Stimulated activated CD8-positive, alpha-beta memory T cell treated with anti-CD3 and anti-CD28 coated beads, Interleukin-15, amount 100 ng/mL, for 48 hours (primary cell): ENCODE data around the gene LDLRAD4.

ENCODE experiments used
- DNase-seq, 2 donors: peaks; one replicate each; pipeline ENCODE4 v3.0.0-alpha.2; 2020; ENCODE audit warnings: low read depth in 2 of 2

The LDLRAD4 gene

DNA sequence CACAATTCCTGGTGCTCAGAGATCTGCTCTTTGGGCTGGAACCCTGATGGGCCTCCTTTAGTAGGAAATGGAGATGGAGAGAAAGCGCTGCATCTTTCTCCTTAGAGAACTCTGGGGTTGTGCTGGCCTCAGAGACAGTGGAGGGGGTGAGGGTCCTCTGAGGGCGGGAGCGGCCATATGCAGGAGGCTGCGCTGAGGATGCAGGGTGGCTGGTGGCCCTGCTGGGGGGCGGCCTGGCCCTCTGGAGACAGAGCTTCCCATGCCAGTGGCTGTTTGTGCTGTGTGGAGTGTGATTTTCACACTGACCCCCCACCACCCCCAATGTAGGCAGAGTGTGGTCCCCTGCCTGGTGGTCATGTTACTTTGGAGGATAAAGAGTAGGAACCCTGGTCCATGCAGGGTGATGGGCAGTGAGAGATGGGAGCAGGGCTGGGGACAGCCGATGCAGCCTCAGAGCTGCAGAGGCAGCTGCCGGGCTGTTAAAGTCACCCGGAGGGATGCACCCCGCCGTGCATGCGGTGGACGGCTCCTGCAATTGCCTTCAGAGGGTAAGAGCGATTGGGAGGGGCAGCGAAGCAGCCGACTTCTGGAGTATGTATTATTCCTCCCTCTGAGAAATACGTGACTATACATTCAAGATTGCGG lies 313.2 kb downstream of the LDLRAD4 start:
- no peak for DNase-seq

DNA sequence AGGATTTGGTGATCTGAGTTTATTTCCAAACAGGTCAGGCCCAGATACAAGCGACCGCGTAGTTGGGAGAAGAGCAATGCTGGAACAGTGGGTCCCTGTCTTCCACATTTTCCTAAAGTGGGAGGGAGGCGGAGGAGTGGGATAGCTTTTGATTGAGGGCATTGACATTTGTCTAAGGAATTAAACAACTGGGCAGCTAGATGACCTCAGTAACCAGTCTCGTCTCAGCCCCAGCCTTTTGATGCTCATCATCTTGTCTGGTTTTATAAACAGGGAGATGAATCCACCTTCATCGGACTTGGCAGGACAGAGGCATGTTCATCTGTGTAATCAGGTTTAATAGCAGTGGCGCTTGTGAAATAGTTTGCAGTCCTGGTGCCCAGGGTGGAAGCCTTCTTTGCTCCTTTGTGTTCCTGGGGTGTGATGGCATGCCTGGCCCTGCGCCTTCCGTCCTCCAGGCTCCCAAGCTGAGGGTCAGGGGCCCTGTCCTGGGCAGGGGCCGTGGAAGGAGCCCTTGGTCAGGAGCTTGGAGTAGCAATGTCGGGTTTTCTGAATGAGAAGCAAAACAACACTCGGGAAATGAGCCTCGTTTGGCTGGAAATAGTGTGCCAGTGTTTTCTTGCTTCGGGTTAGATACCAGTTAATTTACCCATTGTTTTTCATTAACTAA lies 314.0 kb downstream of the LDLRAD4 start:
- DNase-seq = no peak

DNA sequence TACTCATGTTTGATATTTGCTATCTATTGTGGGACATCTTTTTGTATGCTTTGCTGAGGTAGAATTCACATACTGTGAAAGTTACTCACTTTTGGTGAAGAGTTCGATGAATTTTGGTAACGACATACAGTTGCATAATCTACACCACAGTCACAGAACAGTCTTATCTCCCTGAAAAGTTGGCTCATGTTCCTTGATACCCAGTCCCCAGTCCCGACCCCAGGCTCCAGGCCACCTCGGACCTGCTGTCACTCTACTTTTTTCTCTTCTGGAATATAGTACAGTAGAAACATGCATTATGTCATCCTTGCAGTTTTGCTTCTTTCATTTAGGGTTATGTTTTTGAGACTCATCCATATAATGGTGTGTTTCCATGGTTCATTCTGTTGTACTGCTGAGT lies 316.1 kb downstream of the LDLRAD4 start:
- no peak for DNase-seq

DNA sequence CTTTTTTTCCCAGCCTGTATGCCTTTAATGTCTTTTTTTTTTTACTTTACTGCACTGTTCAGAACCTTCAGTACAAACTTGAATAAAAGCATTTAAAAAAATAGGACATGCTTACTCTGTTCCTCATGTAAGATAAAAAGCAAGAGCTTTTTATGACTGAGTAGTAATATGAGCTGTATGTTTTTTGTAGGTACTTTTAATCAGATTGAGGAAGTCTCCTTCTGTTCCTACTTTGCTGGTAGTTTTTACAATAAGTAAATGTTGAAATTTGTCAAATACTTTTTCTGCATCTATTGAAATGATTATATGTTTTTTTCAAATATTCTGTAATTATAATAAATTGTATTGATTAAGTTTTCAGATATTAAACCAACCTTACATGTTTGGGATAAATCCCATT lies 318.0 kb downstream of the LDLRAD4 start:
- no peak for DNase-seq

DNA sequence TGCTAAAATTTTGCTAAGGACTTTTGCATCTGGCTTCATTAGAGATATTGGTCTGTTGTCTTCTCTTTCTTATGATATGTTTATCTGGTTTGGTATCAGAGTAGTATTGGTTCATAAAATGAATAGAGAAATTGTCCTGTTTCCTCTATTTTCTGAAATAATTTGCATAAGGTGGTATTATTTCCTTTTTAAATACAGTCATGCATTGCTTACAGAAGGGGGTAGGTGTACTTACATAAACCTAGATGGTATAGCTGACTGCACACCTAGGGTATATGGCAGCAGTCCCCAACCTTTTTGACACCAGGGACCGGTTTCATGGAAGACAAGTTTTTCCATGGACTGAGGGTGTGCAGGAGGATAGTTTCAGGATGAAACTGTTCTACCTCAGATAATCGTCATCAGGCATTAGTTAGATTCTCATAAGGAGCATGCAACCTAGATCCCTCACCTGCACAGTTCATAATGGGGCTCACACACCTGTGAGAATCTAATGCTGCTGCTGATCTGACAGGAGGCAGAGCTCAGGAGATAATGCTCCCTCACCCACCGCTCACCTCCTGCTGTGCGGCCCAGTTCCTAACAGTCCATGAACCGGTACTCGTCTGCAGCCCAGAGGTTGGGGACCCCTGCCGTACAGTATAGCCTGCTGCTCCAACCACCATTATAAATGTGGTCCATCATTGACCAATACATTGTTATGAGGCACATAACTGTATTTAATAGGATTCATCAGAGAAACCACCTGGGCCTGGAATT lies 318.6 kb downstream of the LDLRAD4 start:
- no peak for DNase-seq

DNA sequence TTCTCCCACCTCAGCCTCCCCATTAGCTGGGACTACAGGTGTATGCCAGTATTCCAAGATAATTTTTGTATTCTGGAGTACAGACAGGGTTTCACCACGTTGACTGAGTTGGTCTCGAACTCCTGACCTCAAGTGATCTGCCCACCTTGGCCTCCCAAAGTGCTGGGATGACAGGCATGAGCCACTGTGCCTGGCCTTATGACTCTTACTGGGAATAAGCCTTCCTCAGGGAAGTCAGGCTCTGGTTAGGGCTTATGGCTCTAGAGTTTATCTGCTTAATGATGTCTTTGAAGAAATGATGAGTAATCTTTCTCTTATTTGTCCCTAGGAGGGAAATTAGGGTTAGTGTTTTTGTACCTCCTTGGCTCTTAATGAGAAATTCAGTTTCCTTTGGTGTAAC lies 320.1 kb downstream of the LDLRAD4 start:
- no peak for DNase-seq

DNA sequence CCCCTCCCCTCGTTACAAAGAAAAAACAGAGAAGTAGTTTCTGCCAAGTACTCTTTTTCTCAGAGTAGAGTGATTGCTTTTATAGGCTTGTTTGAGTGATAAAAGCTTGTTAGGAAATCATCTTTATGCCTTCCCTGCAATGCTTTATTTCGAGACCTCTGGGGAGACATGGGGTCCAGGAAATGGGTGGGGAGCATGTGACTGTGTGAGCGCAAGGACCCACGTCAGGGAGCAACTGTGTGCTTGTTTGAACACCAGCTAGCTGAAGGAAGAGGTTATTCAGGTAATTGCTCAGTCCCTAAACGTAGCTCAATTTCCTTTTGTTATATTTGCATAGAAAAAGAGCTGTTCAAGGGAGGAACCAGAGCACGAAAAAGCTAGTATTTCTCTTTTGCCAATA lies 320.5 kb downstream of the LDLRAD4 start:
- no peak for DNase-seq

DNA sequence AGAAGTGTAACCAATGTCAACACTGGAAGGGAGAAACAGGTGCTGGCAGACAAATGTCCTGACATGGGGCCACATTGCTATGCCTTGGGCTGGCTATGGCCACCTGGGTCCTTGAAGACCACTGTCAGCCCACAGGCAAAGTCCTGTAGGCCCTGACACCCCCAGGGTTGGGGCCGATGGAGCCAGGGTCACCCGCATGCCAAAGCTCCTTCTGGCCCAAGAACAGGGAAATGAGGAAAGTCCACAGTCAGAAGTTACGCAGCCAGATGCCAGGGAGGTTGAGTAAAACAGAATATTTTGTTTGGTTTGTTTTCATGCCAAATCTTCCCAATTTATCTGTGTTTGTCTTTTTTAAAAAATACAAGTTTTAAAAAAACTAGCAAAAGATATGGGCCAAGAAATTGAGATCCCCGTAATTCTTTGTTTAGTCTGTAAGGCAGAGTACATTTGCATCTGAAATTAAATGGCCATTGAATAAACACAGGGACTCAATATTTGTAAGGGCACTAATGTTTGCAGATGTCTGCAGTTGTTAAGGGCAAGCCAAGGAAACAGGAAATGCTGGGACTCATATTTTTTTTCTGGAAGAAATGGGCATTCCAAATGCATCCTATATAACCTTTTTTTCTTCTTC lies 321.4 kb downstream of the LDLRAD4 start:
- no peak for DNase-seq

DNA sequence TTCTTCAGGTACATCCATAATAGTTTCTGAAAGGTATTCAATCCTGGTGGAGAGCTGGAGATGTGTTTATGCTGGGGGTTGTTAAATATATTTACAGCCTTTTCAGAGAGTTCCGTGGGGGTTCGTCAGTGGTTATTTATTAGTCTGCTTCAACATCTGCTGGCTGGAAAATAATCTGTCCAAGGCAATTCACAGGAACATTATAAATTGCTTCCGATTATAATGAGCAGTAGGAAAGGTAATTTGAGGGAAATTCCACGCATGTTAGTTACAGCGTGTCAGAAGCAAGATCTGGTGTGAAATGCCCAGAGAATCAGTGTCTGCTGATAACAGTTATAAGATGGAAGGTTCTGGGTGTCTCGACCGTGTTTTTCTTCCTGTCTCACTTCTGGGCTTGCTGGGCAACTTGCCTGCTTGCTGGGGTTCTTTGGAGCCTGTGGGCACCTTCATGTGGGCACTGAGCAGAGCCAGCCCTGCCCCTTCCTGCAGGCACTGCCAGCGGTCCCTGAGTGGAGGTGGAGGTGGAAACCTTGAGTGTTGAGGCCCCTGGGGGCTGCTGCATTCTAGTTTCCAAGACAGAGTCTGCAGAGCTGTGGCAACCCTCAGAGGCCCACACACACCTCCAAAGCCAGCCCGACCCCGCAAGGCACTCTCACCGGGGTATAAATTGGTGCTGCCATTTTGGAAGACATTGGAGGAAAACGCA lies 322.1 kb downstream of the LDLRAD4 start:
- peak; percentile 35 to 37 for DNase-seq

DNA sequence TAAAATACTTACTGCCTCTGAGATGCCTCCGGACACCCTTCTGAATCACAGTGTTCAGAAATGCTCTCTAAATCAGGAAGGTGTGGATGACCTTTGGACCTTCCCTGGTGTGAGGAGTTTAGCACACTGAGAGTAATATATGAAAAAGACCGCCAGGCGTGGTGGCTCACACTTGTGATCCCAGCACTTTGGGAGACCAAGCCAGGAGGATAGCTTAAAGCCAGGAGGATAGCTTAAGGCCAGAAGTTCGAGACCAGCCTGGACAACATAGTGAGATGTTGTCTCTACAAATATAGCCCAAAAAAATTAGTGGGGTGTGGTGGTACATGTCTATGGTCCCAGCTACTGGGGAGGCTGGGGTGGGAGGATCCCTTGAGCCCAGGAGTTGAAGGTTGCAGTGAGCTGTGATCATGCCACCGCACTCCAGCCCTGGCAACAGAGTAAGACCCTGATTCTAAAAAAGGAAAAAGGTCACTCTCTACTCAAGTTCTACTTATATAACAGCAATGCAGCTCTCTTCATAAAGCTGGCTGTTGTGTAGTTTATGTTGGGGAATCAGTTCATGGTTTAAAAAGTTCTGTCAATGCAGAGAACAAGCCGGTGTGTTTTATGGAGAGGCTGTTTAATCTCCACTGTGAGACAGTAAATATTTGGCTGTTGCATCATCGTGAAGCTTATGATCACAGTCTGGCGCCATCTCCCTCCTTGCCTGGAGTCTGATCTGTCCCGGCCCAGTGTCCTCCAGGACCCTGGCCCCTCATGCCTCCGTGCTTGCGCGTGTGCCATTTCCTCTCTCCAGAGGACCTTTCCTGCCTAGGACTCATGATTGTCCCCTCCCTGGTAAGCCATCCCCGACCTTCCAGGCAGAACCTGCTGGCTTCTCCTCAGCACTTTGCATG lies 323.3 kb downstream of the LDLRAD4 start:
- no peak for DNase-seq

DNA sequence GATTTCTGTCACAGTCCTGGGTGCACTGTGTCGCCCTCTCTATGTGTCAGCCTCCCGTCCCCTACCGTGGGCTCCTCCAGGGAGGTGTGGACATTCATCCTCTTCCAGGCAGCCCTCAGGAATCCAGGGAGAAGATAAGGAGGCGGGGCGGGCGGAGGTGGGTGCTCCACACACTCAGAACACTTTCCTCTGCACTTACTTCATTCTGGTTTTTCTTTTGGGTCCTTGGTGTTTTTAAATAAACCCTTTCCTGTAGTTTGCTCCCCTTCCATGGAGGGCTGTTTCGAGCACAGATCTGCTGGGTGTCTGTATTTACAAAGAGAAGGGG lies 323.9 kb downstream of the LDLRAD4 start:
- no peak for DNase-seq

DNA sequence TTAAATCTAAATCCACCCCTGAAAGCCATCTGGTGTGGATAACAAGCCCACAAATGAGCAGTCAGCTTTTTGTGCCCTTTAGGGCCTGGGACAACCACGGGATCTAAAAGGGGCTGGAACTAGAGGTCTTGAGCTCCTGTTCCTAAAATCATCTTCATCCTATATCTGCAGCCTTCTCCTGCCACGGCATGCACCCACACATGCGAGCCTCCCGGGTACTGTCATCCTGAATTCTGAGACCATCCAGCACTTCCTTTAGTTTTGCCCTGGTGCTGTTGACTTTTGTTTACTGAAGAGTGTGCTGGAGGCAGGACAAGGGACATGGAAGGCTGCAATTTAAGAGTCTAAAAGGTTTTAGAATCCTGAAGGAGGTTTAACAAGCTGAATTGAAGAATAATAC lies 324.6 kb downstream of the LDLRAD4 start:
- DNase-seq = no peak

DNA sequence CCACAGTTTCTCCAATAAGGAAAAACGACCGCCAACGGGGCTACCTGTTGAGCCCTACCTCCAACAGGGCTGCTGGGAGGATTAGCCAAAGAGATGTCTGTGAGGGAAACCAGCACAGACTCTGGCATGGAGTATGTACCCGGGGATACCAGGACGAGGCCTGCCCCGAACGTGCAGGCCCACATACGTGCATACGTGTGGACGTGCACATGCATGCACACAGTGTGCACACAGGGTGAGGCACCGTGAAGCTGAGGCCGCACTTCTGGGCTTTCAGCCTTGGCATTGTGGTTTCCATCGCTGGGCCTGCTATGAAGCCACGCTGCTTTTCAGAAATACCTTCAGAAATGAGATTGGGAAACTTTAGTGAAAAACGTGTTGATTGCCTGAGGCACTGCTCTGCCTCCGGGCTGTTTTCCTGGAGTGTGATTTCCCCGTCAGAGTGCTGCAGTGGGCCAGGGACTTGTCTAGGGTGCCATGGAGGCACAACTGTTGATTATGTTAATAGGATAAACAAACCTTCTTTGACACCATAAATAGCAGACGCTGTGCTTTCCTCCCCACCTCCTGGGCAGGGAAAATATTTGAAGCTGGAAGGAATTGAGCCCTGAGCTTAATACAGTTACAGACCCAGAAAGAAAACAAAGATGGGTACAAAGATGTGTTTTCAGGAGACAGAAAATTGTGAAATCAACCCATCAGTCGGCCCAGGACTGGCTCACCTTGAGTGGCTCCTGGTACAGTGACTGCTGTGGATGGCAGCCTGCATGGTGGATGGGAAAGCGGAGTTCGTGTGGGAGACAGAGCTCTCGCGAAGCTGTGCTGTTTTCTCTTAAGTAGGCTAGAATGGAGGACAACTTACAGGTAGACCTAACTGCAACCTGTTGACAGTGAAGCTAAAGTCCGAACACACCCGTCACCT lies 325.5 kb downstream of the LDLRAD4 start:
- DNase-seq = no peak

DNA sequence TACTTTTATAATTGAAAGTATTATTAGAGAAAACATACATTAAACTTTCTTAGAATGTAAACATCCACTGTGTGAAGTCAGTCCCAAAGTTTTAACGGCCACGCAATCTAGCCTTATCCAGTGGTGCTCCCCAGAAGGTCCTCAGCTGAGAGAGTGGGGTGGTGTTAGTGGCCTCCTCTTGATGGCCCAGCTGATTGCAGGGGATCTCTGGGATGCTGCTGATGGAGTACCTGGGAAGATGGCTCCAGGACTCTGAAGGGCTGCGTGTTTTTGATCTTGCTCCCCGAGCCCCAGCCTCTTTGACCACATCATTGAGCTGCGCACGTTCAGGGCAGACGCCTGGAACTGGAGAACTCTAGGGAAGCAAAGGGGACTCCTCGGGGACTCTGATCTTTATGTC lies 326.4 kb downstream of the LDLRAD4 start:
- no peak for DNase-seq

DNA sequence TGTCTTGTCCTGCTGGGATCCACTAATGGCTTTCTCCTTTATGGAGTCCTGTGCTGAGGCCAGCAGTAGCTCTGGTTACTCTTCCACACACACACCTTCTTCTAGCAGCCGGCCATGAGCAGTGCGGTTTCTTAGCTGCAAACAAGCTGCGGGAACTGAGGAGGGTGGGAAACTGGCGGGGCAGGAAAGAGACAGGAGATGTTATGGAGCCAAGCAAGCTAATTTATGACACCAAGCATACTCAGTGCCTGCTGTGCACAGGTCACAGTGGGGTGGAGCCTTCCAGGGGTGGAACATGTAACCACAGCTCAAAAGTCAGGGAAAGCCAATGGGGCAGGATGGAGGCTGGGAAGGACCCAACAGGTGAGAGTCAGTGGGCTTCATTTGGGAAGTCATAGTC lies 327.0 kb downstream of the LDLRAD4 start:
- no peak for DNase-seq

DNA sequence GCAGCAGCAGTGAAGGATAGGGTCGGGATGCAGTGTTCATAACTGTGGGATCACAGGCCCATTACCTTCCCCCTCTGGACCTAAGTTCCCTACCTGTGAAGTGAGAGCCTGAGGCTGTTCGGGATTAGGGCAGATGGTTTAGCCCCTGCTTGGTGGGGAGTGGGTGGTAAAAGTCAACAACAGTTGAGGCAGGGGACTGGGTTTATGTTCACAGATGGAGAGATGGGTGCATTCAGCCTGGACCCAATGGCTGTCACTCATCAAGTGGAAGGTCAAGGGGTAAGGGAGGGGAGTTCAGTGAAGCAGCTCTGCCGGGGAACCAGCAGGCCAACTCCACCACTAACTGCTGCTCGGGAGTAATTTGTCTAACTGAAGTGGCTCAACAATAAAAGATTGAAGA lies 327.4 kb downstream of the LDLRAD4 start:
- DNase-seq = no peak

DNA sequence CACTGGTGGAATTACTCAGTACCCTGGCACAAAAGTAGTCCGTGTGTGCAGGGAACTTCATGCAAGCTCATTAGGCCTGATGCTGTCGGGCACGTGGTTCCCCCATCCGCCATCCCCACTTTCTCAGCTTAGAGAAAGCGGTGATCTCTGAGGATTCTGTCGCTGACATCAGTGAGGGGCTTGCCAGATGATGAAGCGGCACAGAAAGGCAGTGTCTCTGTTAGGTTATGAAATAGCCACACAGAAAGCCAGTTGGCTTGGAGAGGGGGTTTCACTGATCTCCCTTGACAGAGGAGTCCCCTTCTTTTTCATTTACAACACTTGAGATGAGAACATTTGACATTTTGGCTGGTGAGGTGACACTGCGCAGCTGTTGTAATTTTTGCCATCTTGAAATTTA lies 328.1 kb downstream of the LDLRAD4 start:
- DNase-seq = no peak

DNA sequence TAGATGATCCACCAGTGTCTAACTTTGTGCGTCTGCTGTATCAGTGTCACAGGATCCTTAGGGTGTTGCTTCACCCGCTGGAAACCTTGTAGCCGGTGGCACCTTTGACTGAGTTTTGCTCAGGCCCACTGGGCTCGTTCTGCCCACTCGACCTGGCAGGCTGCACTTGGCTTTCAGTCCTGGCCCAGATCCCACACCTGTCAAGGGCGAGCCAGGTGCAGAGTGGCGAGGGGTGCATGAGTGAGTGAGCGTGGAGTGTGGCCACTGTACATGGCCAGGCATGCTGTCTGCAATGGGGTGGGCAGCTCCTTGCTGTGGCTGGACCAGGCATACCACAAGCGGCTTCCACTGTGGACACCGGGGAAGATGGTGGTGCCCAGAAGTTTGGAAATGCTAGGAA lies 328.8 kb downstream of the LDLRAD4 start:
- no peak for DNase-seq

DNA sequence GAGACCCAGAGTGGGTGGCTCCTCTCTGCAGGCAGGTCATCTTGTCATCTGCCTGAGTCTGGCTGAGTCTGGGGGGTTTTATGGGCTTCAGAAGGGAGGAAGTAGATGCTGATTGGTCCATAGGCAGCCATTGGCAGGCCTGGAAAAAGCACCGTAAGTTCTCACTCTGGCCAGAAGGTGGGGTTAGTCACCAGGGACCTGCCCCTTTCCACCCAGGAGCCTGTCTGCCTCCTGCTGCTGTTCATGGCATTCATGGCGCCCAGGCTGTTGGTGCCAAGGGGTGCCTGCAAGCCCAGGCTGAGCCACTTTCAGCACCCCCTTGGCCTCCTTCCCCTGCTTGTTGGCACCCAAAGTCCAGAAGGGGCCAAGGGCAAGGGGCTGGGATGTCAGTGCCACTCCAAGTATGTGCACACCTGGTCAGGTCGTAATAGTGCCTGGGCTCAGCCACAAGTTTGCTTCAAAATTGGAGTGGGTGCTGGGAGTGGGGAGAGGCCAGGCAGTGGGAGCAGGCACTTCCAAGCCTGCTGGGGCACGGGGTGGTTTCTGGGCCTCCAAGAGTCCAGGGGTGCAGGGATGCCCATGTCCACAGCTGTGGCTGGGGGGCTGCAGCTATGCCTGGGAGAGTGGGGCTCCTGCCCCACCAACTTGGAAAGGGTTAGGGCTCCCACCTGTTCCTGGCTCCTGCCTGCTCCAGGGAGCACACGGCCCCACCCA lies 329.7 kb downstream of the LDLRAD4 start:
- DNase-seq = no peak
